HCT116 (cell line): ENCODE results near the gene DNAJC6. TPM values are rescaled to one million over a fixed set of nuclear protein-coding genes. Genes with fewer than 3 reads are reported as not detected.

Experiments used
- ATAC-seq: fragments of 200-7000 bp; cut with Tn5 transposase; 2 replicates; pipeline ENCODE4 v1.9.1; 2020; ENCODE audit warnings: mild to moderate bottlenecking, moderate library complexity
- BruUV-seq: library from RNA; stranded (reverse); fragments of 400-500 nt; replicated peaks from 2 replicates; lab custom pipeline; 2021; lab: Mats Ljungman, UMichigan
- CTCF ChIA-PET: fragments of 300-600 bp; sonication (Branson Sonifier 250); formaldehyde crosslinking; loops from one replicate; lab custom pipeline; 2021; ENCODE audit warnings: antibody characterized with exemption; lab: Charles Lee
- POLR2A ChIA-PET: fragments of 300-600, 350-600 bp; sonication (Branson Sonifier 250); formaldehyde crosslinking; loops from one replicate; lab custom pipeline; 2021; ENCODE audit warnings: antibody characterized with exemption; lab: Charles Lee
- RAD21 ChIA-PET, 2 experiments: fragments of 300-600 bp; sonication (Branson Sonifier 250); formaldehyde crosslinking; loops; one replicate each; lab custom pipeline; 2023; ENCODE audit warnings: low total read pairs in 2 of 2; ENCODE audit not compliant: uncharacterized antibody in 2 of 2, unreplicated experiment in 2 of 2, low non-redundant PET in 1 of 2; lab: Charles Lee
- DNase-seq: peaks from one replicate; pipeline ENCODE4 v3.0.0-alpha.2; 2010; ENCODE audit warnings: low read depth, low spot score
- H2AFZ ChIP-seq: fragments of 200-600 bp; shearing (Covaris generic), sonication (generic); 2 replicates; pipeline ENCODE4 v1.6.1; 2017; ENCODE audit warnings: low read depth, mixed run types, mixed read lengths, antibody characterized with exemption, low read length; ENCODE audit not compliant: poor library complexity, severe bottlenecking
- H3K27ac ChIP-seq: 2 replicates; pipeline ENCODE4 v1.5.1; 2012; ENCODE audit warnings: low read depth, low read length
- H3K27me3 ChIP-seq: fragments of 200-600 bp; sonication (generic); 2 replicates; pipeline ENCODE4 v1.6.1; 2016; ENCODE audit warnings: mixed run types, low read length, mixed read lengths; ENCODE audit not compliant: insufficient read depth
- H3K36me3 ChIP-seq, 2 experiments: fragments of 200-500 bp in 1 of 2; fragments of 200-600 bp in 1 of 2; sonication (Bioruptor generic) in 1 of 2; sonication (generic) in 1 of 2; 2 replicates each; pipeline versions ENCODE4 v1.5.1 to v1.6.1; 2014 to 2016; ENCODE audit warnings: low read length in 2 of 2, inconsistent platforms in 1 of 2, mixed read lengths in 1 of 2, mixed run types in 1 of 2; ENCODE audit not compliant: insufficient read depth in 2 of 2, control insufficient read depth in 1 of 2
- H3K4me1 ChIP-seq, 2 experiments: fragments of 200-600 bp in 1 of 2; sonication (generic) in 1 of 2; 2 replicates each; pipeline versions ENCODE4 v1.5.1 to v1.6.1; 2012 to 2017; ENCODE audit warnings: low read length in 2 of 2, inconsistent platforms in 1 of 2, mild to moderate bottlenecking in 1 of 2, mixed read lengths in 1 of 2, mixed run types in 1 of 2, moderate library complexity in 1 of 2; ENCODE audit not compliant: insufficient read depth in 2 of 2, control insufficient read depth in 1 of 2
- H3K4me2 ChIP-seq: fragments of 200-600 bp; sonication (generic); 2 replicates; pipeline ENCODE4 v1.6.1; 2017; ENCODE audit warnings: mixed run types, low read length, mixed read lengths
- H3K4me3 ChIP-seq, 2 experiments: fragments of 200-600 bp in 1 of 2; sonication (generic) in 1 of 2; replicated peaks in 1 of 2; 2 replicates each; pipeline ENCODE4 v1.5.1; 2011 to 2016; ENCODE audit warnings: low read length in 2 of 2, control low read depth in 1 of 2, low read depth in 1 of 2, mild to moderate bottlenecking in 1 of 2, mixed read lengths in 1 of 2, mixed run types in 1 of 2
- H3K79me2 ChIP-seq: fragments of 200-600 bp; sonication (generic); 2 replicates; pipeline ENCODE4 v1.6.1; 2017; ENCODE audit warnings: mild to moderate bottlenecking, mixed run types, low read length, moderate library complexity, mixed read lengths; ENCODE audit not compliant: insufficient read depth
- H3K9ac ChIP-seq: fragments of 200-600 bp; sonication (generic); 2 replicates; pipeline ENCODE4 v1.6.1; 2016; ENCODE audit warnings: low read length, mixed read lengths
- H3K9me2 ChIP-seq: fragments of 200-600 bp; sonication (generic), shearing (Covaris generic); 2 replicates; pipeline ENCODE4 v1.6.1; 2017; ENCODE audit warnings: mixed run types, mild to moderate bottlenecking, moderate library complexity; ENCODE audit not compliant: insufficient read depth
- H3K9me3 ChIP-seq, 2 experiments: fragments of 200-500 bp in 1 of 2; fragments of 200-600 bp in 1 of 2; sonication (Bioruptor generic) in 1 of 2; sonication (generic) in 1 of 2; 2 replicates each; pipeline ENCODE4 v1.6.1; 2014 to 2017; ENCODE audit warnings: low read length in 2 of 2, mixed read lengths in 2 of 2, inconsistent platforms in 1 of 2, low read depth in 1 of 2, mild to moderate bottlenecking in 1 of 2, mixed run types in 1 of 2, moderate library complexity in 1 of 2; ENCODE audit not compliant: control insufficient read depth in 1 of 2, insufficient read depth in 1 of 2
- H4K20me1 ChIP-seq: fragments of 200-600 bp; sonication (generic), shearing (Covaris generic); 2 replicates; pipeline ENCODE4 v1.6.1; 2017; ENCODE audit warnings: mixed run types, mild to moderate bottlenecking, moderate library complexity; ENCODE audit not compliant: insufficient read depth
- CEBPB ChIP-seq: IDR thresholded peaks from 2 replicates; pipeline ENCODE4 v1.6.1; 2012; ENCODE audit warnings: low read depth
- EGR1 ChIP-seq: IDR thresholded peaks from 2 replicates; pipeline ENCODE4 v1.6.1; 2012; ENCODE audit warnings: low read depth
- FOSL1 ChIP-seq: IDR thresholded peaks from 2 replicates; pipeline ENCODE4 v1.6.1; 2012; ENCODE audit warnings: low read depth
- JUND ChIP-seq: IDR thresholded peaks from 2 replicates; pipeline ENCODE4 v1.6.1; 2012
- POLR2A ChIP-seq: IDR thresholded peaks from 2 replicates; pipeline ENCODE4 v1.7.0; 2011; ENCODE audit warnings: borderline replicate concordance; ENCODE audit not compliant: insufficient read depth, insufficient read length; ENCODE audit errors: extremely low read depth
- POLR2AphosphoS5 ChIP-seq: IDR thresholded peaks from 2 replicates; pipeline ENCODE4 v1.6.1; 2011; ENCODE audit warnings: mild to moderate bottlenecking, low read depth, low read length, moderate library complexity
- SIN3A ChIP-seq: IDR thresholded peaks from 2 replicates; pipeline ENCODE4 v1.6.1; 2012; ENCODE audit warnings: low read depth
- YY1 ChIP-seq: IDR thresholded peaks from 2 replicates; pipeline ENCODE4 v1.6.1; 2011; ENCODE audit warnings: low read length, low read depth, moderate library complexity, mild to moderate bottlenecking; ENCODE audit not compliant: insufficient replicate concordance; ENCODE audit errors: extremely low read depth
- ZFX ChIP-seq: fragments of 450-650 bp; IDR thresholded peaks from 2 replicates; pipeline ENCODE4 v1.6.1; 2017
- intact Hi-C: fragments of 100-400 bp; cut with micrococcal nuclease; formaldehyde crosslinking; loops from 2 replicates; pipeline ENCODE4 v1.10.0; 2022
- total RNA-seq: library from RNA; stranded (reverse); gene quantifications from one replicate; pipeline ENCODE4 v1.2.1, GENCODE V29; 2021; ENCODE audit not compliant: unreplicated experiment
- TF ChIP-seq, protein P1 (sequence below): IDR thresholded peaks from 2 replicates; pipeline ENCODE4 v1.6.1; 2012
- TF ChIP-seq, protein P2 (sequence below): IDR thresholded peaks from 2 replicates; pipeline ENCODE4 v1.6.1; 2012; ENCODE audit warnings: low read depth
- TF ChIP-seq, protein P3 (sequence below): IDR thresholded peaks from 2 replicates; pipeline ENCODE4 v1.6.1; 2012

The DNAJC6 gene
- total RNA-seq, 1 experiment from 2014 or later, result 9.0 TPM

DNA sequence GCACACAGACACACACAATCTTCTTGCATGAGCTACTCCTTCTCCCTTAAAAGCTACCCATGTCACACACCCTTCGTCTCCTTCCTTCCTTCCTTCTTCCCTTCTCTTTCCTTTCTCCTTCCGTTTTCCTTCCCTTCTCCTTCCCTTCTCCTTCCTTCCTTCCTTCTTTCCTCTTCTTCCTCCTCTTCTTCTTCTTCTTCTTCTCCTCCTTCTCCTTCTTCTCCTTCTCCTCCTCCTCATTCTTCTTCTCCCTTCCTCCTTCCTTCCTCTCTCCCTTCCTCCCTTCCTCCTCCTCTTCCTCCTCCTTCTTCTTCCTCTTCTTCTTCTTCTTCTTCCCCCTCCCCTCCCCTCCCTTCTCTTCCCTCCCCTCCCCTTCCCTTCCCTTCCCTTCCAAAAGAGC is 59.1 kb downstream of the DNAJC6 start:
- Histone ChIP-seq H3K9ac (no peak overlapping the region), H3K4me2 (no peak overlapping the region), H3K4me3 (no peak overlapping the region), H3K27ac (no peak overlapping the region), H3K79me2 (no peaks in the 10 kb centered on the region), H3K4me1 (no peaks in the 10 kb centered on the region), H3K27me3 (no peaks in the 10 kb centered on the region), H3K36me3 (no peaks in the 10 kb centered on the region), H4K20me1 (no peaks in the 10 kb centered on the region), H3K9me3 (no peaks in the 10 kb centered on the region), H3K9me2 (no peaks in the 10 kb centered on the region), H2AFZ (no peak overlapping the region)
- ChIA-PET POLR2A (no interaction called here), RAD21 (no interaction called here), CTCF (no interaction called here)
- intact Hi-C loops, result no loop called here
- TF ChIP-seq JUND (no peak), ZFX (no peak), POLR2A (no peak), CEBPB (no peak), FOSL1 (no peak), SIN3A (no peak), POLR2AphosphoS5 (no peak)
- BruUV-seq, result no TSS peak
- ATAC-seq (no peak), DNase-seq (no peak)

DNA sequence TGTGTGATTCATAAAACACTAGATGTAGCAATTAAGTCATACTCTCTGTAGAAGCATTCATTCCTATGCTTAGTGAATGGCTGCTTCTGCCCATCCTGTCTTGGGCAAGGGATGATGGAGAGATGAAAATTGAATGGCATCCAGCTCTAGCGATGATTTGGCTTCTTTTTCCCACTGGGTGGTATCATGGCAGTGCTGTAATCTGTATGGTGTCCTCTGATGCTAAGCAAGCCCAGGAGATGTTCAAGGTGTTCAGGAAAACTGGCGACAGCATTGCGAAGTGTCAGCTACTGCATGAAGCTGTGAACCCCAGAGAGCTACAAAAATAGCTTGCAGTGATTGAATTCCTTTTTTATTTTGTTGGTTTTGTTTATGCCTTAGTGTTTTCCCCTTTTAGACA is 62.2 kb downstream of the DNAJC6 start:
- TF ChIP-seq, protein P1, sequence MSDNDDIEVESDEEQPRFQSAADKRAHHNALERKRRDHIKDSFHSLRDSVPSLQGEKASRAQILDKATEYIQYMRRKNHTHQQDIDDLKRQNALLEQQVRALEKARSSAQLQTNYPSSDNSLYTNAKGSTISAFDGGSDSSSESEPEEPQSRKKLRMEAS, result no peak
- TF ChIP-seq, protein P2, sequence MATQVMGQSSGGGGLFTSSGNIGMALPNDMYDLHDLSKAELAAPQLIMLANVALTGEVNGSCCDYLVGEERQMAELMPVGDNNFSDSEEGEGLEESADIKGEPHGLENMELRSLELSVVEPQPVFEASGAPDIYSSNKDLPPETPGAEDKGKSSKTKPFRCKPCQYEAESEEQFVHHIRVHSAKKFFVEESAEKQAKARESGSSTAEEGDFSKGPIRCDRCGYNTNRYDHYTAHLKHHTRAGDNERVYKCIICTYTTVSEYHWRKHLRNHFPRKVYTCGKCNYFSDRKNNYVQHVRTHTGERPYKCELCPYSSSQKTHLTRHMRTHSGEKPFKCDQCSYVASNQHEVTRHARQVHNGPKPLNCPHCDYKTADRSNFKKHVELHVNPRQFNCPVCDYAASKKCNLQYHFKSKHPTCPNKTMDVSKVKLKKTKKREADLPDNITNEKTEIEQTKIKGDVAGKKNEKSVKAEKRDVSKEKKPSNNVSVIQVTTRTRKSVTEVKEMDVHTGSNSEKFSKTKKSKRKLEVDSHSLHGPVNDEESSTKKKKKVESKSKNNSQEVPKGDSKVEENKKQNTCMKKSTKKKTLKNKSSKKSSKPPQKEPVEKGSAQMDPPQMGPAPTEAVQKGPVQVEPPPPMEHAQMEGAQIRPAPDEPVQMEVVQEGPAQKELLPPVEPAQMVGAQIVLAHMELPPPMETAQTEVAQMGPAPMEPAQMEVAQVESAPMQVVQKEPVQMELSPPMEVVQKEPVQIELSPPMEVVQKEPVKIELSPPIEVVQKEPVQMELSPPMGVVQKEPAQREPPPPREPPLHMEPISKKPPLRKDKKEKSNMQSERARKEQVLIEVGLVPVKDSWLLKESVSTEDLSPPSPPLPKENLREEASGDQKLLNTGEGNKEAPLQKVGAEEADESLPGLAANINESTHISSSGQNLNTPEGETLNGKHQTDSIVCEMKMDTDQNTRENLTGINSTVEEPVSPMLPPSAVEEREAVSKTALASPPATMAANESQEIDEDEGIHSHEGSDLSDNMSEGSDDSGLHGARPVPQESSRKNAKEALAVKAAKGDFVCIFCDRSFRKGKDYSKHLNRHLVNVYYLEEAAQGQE, result no peak
- TF ChIP-seq YY1 (no peak), EGR1 (no peak), FOSL1 (no peak), POLR2AphosphoS5 (no peak), CEBPB (no peak)
- TF ChIP-seq, protein P3, sequence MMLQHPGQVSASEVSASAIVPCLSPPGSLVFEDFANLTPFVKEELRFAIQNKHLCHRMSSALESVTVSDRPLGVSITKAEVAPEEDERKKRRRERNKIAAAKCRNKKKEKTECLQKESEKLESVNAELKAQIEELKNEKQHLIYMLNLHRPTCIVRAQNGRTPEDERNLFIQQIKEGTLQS, result no peak
- Histone ChIP-seq H3K36me3 (no peaks in the 10 kb centered on the region), H3K27ac (no peak overlapping the region), H3K4me2 (no peak overlapping the region), H3K9me2 (no peaks in the 10 kb centered on the region), H3K79me2 (no peaks in the 10 kb centered on the region), H4K20me1 (no peaks in the 10 kb centered on the region), H3K9ac (no peak overlapping the region), H3K9me3 (no peaks in the 10 kb centered on the region), H3K4me1 (no peaks in the 10 kb centered on the region), H3K27me3 (no peaks in the 10 kb centered on the region), H3K4me3 (no peak overlapping the region), H2AFZ (no peak overlapping the region)
- DNase-seq (no peak), ATAC-seq (no peak)
- RAD21 ChIA-PET, result interaction anchor here in 1 of 2 experiments (0.6 kb wide), 1 partner anchor 1064 kb away, joined by 3 read pairs; no protein-coding TSS in a partner anchor
- CTCF ChIA-PET, result no interaction called here
- intact Hi-C loops, result no loop called here
- no TSS peak for BruUV-seq
- POLR2A ChIA-PET, result no interaction called here
